Activated B cell treated with CpG ODN at 0.5 μM for 24 hours (primary cell): ENCODE measurements around the gene RAD51AP2. TPM values are rescaled to one million over a fixed set of nuclear protein-coding genes. Genes with fewer than 3 reads are reported as not detected.

Experiments
- ATAC-seq: fragments of 200-7000 bp; cut with Tn5 transposase; one replicate; pipeline ENCODE4 v1.10.0; 2021; ENCODE audit warnings: low read depth, mild to moderate bottlenecking, moderate library complexity
- CTCF ChIA-PET: fragments of 350-600 bp; sonication (Branson Sonifier 250); formaldehyde crosslinking; loops from one replicate; lab custom pipeline; 2021; ENCODE audit warnings: antibody characterized with exemption; lab: Charles Lee
- POLR2A ChIA-PET: fragments of 350-600 bp; sonication (Branson Sonifier 250); formaldehyde crosslinking; loops from one replicate; lab custom pipeline; 2021; ENCODE audit warnings: antibody characterized with exemption; lab: Charles Lee
- DNase-seq: peaks from one replicate; pipeline ENCODE4 v3.0.0; 2022
- H3K27ac Mint-ChIP-seq: one replicate; pipeline ENCODE4 v1.8.0; 2020; ENCODE audit warnings: mixed read lengths
- H3K27me3 Mint-ChIP-seq: one replicate; pipeline ENCODE4 v1.8.0; 2021; ENCODE audit warnings: mixed read lengths
- H3K36me3 Mint-ChIP-seq: one replicate; pipeline ENCODE4 v1.8.0; 2021; ENCODE audit warnings: low read depth, mixed read lengths
- H3K4me1 Mint-ChIP-seq: one replicate; pipeline ENCODE4 v1.8.0; 2021; ENCODE audit warnings: mixed read lengths
- H3K4me3 Mint-ChIP-seq: one replicate; pipeline ENCODE4 v1.8.0; 2020; ENCODE audit warnings: mild to moderate bottlenecking, mixed read lengths
- H3K9me3 Mint-ChIP-seq: one replicate; pipeline ENCODE4 v1.8.0; 2020; ENCODE audit warnings: mixed read lengths
- CTCF ChIP-seq: fragments of 200-600 bp; IDR thresholded peaks from one replicate; pipeline ENCODE4 v1.8.0; 2022; ENCODE audit warnings: antibody characterized with exemption, mild to moderate bottlenecking
- intact Hi-C: fragments of 100-400 bp; cut with micrococcal nuclease; formaldehyde crosslinking; loops from one replicate; pipeline ENCODE4 v1.15.1; 2024
- total RNA-seq: library from RNA; stranded (reverse); gene quantifications from 2 replicates; pipeline ENCODE4 v1.2.3, GENCODE V29; 2022

The RAD51AP2 gene
- total RNA-seq, 1 donor from 2014 or later = not detected

GRCh38 chr2:17475286-17475685 lies 43.0 kb downstream of the RAD51AP2 start:
- H3K9me3 Mint-ChIP-seq = peaks cover 6% of the 10 kb centered on the region
- CTCF ChIA-PET = no interaction called here
- DNase-seq = no peak
- intact Hi-C loops = no loop called here
- no peak for ATAC-seq
- no peak for TF ChIP-seq CTCF
- H3K36me3 Mint-ChIP-seq = no peaks in the 10 kb centered on the region
- no peak overlapping the region for H3K27ac Mint-ChIP-seq
- no peaks in the 10 kb centered on the region for H3K4me1 Mint-ChIP-seq
- POLR2A ChIA-PET = no interaction called here
- H3K27me3 Mint-ChIP-seq = peaks cover 21% of the 10 kb centered on the region
- H3K4me3 Mint-ChIP-seq = no peak overlapping the region

GRCh38 chr2:17471979-17472378 lies 46.3 kb downstream of the RAD51AP2 start:
- intact Hi-C loops = loop anchor here (1.0 kb wide), 1 partner anchor 199 kb away; no protein-coding TSS in a partner anchor
- no peak for TF ChIP-seq CTCF
- POLR2A ChIA-PET = no interaction called here

GRCh38 chr2:17470855-17471641 lies 47.2 kb downstream of the RAD51AP2 start:
- no peak overlapping the region for H3K27ac Mint-ChIP-seq
- peaks cover 17% of the 10 kb centered on the region for H3K9me3 Mint-ChIP-seq
- H3K4me3 Mint-ChIP-seq = no peak overlapping the region
- H3K27me3 Mint-ChIP-seq = peaks cover 12% of the 10 kb centered on the region
- ChIA-PET POLR2A (no interaction called here), CTCF (no interaction called here)
- TF ChIP-seq CTCF = no peak
- no peak for ATAC-seq
- no peaks in the 10 kb centered on the region for H3K36me3 Mint-ChIP-seq
- intact Hi-C loops = loop anchor here (1.0 kb wide), 1 partner anchor 200 kb away; no protein-coding TSS in a partner anchor
- H3K4me1 Mint-ChIP-seq = no peaks in the 10 kb centered on the region
- no peak for DNase-seq

More at GRCh38 chr2:17471979-17472378, 46.3 kb downstream of the RAD51AP2 start:
- H3K4me1 Mint-ChIP-seq = no peaks in the 10 kb centered on the region
- ATAC-seq (no peak), DNase-seq (no peak)
- no peak overlapping the region for H3K4me3 Mint-ChIP-seq
- CTCF ChIA-PET = no interaction called here
- H3K27me3 Mint-ChIP-seq = peaks cover 11% of the 10 kb centered on the region
- H3K27ac Mint-ChIP-seq = no peak overlapping the region
- no peaks in the 10 kb centered on the region for H3K36me3 Mint-ChIP-seq
- H3K9me3 Mint-ChIP-seq = peaks cover 17% of the 10 kb centered on the region

GRCh38 chr2:17461087-17461475 lies 57.2 kb downstream of the RAD51AP2 start:
- no peak for TF ChIP-seq CTCF
- CTCF ChIA-PET = no interaction called here
- DNase-seq (no peak), ATAC-seq (no peak)
- H3K4me3 Mint-ChIP-seq = no peak overlapping the region
- H3K27ac Mint-ChIP-seq = no peak overlapping the region
- H3K27me3 Mint-ChIP-seq = peaks cover 3% of the 10 kb centered on the region
- H3K9me3 Mint-ChIP-seq = no peaks in the 10 kb centered on the region
- no peaks in the 10 kb centered on the region for H3K36me3 Mint-ChIP-seq
- POLR2A ChIA-PET = no interaction called here
- intact Hi-C loops = no loop called here
- no peaks in the 10 kb centered on the region for H3K4me1 Mint-ChIP-seq

Other genes starting within 250 kb of the RAD51AP2 start
- gene VSNL1, start 22.3 kb upstream of the RAD51AP2 start, total RNA-seq = not detected in 2 replicates
- 121 and 127 TPM in 2 replicates for gene SMC6, start 235.4 kb upstream of the RAD51AP2 start, total RNA-seq
- gene GEN1, start 235.7 kb upstream of the RAD51AP2 start, total RNA-seq = 141 and 163 TPM in 2 replicates